HG03060 (cell line): ENCODE results near the gene GPSM3.
"Not testable (repeated sequence)": the region's sequence is repeated elsewhere in the genome, so short reads cannot be mapped to it uniquely, and the experiment has no call there.

Experiments used
- ATAC-seq: cut with Tn5 transposase; IDR thresholded peaks from one replicate; pipeline ENCODE4 v1.9.1; 2021; ENCODE audit warnings: low read depth, moderate number of reproducible peaks; ENCODE audit not compliant: unreplicated experiment

GPSM3 gene

DNA sequence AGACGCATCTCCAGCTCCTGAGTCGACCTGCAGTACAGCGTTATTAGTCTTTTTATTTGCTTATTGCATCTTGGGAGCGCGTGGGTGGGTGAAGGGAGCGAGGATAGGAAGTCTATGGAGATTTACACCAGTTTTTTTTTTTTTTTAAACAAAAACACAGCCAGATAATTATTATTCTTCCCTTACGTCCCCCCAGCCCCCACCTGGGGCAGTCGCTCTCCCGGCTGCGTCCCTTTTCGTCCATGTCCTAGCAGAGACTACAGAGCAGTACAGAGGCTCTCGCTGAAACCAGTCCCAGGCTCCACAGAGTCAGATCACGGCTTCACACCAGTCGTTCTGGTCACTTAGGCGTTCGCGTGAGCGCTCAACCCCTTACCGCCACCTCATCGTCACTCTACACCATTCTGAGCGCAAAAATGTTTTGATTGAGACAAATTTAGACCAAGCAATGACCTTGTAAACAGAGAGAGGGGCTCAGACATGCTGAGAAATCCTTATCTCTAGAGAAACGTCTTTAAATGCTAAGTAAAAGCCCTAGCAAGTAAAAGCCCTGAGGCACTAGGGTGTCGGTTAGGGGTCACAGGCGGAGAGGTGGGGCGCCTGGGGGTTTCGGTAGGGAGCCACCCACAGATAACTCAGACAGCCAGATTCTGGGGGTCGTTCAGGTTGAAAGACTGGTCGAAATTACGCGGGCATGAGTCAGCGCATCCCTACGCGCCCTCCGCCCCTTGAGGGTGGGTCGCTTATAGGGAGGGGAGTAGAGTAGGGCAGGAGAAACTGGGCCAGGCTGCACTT, 39.5 kb downstream of the GPSM3 start:
- ATAC-seq: no peak

DNA sequence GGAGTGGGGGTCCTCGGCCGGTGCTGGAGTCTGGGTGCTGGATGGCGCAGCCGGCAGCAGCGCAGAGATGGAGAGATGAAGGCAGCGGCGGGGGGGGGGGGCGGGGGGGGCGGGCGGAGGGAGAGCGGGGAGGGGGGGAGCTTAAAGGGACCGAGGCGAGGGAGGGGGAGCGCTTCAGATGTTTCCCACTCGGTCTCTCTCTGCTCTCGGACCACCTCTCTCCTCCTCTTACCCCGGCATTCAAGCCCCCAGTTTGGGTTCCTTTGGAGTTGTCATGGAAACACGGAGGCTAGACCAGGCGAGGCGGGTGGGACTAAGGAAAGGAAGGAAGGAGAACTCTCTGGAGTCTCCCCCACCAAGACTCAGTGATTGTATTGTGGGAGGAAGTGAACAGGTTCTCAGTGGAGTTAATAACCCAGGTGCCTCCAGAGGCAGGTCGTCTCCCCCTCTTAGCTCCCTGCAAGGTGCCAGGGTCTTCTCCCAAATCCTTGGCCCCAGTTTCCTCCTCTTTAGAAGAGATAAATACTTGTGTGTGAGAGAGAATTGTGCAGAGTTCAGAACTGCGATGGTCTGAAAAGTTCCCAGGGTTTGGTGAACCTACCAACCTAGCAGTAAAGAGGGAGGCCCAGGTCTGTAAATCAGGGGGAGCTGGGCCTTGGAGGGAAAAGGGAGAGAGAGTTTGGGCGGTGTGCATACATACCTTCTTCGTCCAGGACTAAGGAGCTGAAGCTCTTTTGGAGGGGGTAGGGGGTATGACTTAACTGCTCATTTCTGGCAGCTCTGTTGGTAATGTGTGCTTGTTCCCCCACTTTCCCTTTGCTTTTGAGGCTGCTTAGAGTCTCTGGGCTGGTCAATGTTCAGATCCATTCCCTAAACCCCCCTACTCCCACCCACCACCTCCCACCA, 40.3 kb downstream of the GPSM3 start, which contains the start of gene PRRT1:
TSS of gene PRRT1 (minus strand) at position 77 of the 906 bp plus-strand sequence. CDS start 112 bp downstream, outside the sequence.
- no peak for ATAC-seq

DNA sequence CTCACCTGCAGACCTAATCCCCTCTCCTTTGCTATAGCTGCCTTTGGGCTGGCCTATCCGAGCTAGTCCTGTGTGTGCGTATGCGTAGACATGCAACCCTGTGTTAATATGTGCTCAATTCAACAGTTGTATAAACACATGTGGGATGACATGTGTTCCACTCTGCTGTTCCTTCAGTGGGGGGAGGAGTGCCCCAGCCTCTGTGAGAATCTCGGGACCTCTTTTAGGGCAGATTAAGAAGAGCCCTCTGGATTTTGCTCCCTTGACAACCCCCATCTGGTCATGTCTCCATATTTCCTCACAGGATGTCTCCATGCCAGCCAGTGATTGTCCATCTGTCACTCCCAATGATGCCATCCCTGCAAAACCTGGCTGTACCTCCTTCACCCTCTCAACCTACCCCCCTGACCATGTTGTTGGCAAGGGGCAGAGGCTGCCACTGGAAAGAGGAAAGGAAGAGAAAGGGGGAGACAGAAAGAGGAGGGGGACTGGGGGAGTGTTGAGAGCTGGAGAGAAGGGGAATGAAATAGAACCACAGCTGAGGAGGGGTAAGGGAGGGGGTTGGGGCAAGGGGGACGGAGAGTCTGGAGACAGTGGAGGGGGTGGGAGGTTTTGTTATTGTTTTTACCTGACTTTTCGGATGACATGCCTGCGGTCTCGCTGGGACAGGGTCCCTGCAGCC, 41.1 kb downstream of the GPSM3 start:
- ATAC-seq: no peak

DNA sequence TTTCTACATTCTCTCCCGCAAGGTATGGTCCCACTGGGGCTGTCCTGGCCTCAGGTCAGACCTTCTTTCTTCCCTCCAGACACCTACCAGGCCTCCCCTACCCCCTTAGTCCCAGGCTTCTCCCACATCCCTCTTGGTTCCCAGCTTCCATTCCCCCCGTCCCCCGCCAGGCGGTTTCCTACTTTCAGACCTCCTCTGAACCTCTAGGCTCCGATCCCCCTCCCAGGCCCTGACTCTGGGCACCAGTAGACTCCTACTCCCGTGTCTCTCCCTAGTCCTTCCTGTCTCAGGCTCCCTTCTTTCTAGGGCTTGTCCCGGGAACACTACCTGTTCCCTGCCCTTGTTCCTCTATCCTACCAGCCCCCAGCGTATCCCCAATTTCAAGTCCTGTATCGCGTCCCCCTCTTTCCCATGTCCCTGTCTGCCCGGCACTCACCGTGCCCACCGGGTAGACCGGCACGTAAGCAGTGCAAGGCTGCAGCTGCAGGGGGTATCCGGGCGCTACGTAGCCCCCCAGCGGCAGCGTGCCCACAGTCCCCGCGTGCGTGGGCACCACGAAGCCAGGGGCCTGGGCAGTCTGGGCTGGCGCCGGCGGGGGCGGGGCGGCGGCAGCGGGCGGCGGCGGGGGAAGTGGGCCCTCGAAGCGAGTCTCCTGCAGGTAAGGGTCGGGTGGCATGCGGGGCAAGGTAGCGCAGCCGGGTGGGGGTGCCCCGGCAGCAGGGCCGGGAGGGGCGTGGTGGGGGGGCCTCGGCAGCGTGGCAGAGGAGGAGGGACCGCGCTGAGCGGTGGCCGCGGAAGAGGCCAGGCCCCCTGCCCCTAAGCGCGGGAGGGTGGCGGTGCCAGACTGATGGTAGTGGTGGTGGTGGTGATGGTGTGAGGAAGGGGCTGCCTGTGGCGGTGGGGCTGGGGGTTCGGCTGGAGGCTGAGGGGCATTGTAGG, 42.2 kb downstream of the GPSM3 start:
- ATAC-seq: no peak

DNA sequence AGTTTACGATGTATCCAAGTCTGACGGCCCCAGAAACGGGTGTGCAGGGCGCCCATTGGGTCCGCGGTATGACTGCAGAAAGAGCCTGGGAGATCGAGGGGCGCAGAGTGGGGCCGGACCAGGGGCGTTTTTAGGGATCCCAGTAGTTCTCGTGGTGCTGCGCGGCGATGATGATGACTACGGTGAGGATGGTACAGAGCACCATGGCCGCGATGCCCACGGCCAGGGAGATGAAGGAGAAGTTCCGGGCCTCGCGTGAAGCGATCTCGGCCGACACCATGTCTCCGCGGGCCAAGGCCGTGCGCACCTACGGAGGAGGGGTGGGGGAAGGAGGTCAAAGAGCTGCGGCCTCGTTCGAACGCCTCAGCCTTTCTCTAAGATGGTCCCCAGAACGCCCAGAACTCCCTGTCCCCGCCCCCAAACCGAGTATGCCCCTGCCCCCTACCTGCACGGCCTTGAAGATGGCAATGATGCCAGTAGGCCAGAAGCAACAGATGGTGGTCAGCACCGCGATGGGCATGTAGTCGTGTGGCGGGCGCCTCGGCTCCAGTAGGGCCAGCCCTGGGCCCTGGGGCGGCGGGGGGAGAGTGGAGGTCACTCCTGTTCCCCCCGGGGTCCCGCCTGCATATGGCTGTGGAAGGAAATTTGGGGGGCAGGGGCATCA, 43.2 kb downstream of the GPSM3 start:
- ATAC-seq: no peak

DNA sequence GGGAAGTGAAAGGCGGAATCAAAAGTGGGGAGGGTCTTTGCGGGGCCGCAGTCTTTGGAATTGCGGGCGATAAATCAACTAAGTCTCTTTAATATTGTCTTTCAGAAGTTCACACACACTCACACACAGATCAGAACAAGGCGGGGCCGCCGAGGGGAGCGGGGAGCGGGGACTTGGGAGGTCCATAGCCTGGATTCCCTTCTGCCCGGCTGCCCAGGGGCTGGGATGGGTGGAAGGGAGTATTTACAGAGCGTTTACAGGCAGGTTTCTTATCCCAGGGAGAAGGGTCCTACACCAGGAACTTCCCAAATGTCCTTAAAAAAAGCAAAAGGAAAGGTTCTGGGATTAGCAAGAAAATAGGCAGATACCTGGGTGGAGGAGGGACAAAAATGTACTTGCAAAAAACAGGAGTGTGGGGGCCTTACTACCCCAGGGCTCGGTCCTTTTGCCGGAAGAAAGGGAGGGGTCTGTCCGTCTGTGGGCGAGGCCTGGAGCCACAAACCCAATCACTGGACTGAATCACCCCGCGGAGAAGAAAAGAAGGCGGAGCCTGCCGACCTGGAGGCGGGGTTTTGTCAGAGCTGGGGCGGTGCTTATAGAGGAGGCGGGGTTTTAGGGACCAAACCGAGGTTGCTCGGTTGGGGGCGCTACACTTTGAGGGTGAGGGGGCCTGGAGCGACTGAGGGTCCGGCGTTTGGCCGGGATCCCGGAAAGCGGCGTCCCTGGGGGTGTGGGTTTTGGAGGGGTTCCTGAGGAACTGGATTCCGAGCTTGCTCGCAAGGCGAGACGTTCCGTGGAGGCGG, 44.0 kb downstream of the GPSM3 start:
- no peak for ATAC-seq

DNA sequence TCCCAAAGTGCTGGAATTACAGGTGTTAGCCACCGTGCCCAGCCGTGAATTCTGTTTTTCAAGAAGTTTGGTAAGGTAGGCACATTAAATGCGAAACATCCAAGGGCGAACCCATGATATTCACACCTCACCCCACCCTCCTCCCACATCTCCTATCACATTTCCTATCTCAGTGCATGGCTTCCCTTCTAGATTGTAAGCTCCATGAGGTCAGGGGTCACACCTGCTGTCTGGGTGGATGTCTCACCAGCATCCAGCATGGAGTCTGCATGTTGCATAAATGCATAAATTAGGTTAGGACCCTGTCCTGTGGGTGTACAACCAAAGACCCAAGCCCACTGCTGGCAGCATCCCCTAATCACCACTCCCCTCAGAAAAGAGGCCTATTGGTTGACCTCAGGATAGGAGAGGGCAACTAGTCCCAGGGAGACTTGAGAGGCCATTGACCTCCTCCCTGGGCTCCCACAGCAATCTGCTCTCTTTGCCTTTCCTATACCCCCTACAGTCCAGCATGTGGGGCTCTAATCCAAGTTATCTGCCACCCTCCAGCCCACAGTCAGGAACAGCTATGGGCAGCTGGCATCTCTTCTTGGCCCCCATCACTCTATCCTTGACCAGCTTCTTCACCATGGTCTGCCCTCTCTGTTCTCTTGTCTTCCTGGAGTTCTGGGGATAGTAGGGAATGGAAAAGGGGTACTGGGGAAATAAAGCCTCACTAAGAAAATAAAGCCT, 44.9 kb downstream of the GPSM3 start:
- no peak for ATAC-seq

DNA sequence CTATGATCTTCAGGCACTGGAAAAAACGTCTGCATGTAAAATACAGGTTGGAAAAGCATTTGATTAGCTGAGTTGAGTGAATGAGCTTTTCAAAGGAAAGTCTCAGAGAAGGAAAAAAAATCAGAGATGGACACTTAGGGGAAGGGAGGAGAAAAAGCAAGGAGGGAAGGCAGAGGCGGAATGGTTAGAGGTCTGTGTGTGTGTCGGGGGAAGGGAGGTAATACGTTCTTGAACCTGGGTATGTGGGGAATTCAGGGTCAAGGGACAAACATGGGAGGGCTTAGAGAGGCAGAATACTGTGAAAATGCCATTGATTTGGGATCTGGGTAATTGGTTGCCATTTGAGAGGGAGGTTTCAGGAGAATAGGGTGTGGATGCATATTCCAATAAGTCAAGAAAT, 45.8 kb downstream of the GPSM3 start:
- ATAC-seq: no peak

DNA sequence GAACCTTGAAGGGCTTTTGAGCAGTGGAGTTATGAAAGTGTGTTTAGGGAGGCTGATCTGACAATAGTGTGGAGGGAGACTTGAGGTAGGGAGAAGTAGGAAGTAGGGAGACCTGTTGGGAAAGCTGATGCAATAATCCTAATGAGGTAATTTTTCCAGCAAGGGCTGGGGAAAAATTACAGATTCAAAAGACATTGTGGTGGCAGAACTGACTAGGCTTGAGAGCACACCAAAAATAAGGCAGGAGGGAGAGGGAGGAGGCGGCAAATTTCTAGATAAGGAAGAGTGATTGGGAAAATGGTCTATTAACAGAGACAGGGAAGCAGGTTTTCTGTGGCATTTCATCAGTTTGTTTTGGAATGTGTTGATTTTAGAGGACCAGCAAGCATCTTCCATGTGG, 46.2 kb downstream of the GPSM3 start:
- no peak for ATAC-seq

DNA sequence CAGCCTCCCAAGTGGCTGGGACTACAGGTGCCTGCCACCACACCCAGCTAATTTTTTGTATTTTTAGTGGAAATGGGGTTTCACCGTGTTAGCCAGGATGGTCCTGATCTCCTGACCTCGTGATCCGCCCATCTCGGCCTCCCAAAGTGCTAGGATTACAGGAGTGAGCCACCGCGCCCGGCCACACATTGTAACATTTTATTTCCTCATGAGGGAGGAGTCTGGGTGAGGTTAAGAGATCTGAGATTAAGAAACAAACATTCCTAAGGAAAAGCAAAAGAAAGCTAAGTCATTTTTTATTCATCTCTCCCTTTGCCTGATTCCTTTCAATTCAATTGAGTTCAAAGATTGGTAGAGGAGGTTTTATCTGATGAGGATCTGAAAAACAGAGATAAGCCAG, 48.2 kb downstream of the GPSM3 start:
- not testable (repeated sequence) for ATAC-seq
